LHCN-M2 (cell line): ENCODE data around the gene PACC1. TPM values are rescaled to one million over a fixed set of nuclear protein-coding genes. Genes with fewer than 3 reads are reported as not detected.

ENCODE experiments used
- DNase-seq: peaks from one replicate; pipeline ENCODE4 v3.0.0-alpha.2; 2012; ENCODE audit warnings: low read depth
- polyA plus RNA-seq: library from polyadenylated mRNA; unstranded; fragments of >200 nt; gene quantifications from one replicate; pipeline ENCODE4 v1.2.1, GENCODE V29; 2012; ENCODE audit warnings: missing spikeins
- total RNA-seq: library from RNA; depleted of rRNA; stranded (reverse); fragments of >200 nt; gene quantifications from 2 replicates; pipeline ENCODE4 v1.2.3, GENCODE V29; 2014; rRNA removed

The PACC1 gene
- total RNA-seq, result 8.7 and 10.7 TPM in 2 replicates
- polyA plus RNA-seq, result 4.7 TPM

DNA sequence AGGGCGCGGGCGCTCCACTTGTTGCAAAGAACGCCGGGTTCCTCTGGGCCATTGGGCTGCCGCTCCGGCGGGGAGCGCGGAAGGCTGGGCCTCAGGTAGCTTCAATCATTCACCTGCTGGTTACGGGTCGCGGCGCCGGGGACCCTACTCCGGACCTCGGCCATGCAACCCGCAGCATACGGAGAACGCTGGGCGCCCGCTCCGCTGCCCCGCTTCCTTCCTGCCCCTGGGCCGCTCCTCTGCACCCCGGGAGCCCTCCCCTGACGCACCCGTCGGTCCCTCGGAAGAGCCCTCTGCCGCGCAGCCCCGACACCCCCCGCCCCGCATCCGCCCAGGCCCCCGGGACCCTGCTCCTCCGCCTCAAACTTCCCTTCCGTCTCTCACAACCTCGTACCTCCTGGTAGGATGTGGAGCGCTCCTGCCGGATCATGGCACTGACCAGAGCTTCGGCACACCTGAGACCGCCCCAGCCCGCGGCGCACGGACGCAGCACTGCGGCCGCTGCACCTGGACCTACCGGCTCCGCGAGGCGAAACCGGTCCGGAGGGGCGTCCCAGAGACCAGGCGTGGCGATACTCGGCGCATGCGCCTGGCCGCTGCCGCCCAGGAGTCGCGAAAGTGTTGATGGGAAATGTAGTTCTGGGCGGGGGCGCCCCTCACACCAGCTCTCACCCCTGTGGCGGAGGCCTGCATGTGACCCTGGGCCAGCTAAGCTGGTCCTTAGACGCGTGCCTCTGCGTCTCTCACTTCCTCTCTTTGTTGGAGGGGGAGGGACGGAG is at the start of gene PACC1:
PACC1 (minus strand) TSS at position 559 of the 779 bp plus-strand sequence; CDS start at position 430, 129 bp downstream.
- peak; percentile 81 for DNase-seq

DNA sequence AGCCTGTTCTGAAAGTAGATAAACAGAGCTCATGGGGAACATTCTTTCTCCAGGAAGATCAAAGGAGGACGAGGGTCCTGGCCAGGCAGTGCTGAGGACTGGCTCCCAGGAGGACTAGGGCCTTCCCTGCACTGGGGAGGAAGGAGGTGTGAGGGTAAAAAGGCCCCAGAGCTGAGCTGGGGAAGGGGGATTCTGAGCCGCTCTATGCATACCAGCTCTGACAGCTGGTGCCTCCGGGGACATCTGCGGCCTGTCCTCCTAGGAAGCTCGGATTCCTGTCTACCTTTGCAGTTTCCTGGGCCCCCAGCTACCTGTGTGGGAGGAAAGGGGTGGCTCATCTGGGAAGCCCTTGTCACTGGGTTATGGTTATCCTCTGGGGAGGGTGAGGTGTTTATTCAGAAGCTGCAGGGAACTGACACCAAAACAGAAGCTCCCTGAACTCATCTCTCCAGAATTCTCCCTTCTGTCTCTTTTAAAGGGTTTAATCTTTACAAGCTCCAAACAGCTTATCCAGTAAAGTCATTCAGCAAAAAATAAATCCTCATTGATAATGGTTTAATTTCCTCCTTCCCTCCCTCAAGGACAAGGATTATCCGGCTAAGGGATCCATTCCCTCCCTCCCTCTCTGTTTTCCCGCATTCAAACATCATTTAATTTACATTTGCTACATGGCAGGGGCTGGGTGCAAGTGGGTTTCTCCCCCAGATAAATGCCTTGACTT is 49.0 kb upstream of the PACC1 start:
- DNase-seq, result no peak

DNA sequence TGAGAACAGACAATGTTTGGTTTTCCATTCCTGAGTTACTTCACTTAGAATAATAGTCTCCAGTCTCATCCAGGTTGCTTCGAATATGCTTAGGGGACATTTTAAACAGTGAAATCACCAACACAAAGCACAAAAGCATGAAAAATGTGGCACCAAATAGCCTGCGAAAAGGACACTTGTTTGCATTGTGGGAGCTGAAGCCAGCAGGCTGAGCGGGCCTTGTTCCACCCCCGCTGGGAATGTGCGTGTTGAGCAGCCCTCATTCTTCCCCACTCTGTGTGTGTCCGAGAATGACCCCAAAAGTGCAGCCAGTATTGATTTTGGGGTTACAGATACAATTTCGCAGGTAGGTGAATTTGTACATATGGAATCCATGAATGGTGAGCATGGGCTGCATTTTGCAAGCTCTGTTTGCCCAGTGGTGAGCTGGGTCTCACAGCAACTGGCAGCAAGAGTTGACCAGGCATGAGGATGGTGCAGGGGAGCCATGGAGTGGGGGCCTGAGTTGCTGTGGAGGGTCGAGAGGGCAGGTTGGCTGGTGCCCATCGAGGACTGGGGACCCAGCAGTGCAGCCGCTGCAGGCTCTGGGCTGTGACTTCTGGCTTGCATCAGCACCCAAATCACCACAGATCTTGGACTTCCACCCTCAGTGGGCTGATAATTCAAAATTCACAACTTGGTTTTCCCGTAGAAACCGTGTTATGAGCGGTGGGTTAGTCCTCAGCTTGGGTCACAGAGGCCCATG is 47.4 kb upstream of the PACC1 start:
- DNase-seq, result no peak

DNA sequence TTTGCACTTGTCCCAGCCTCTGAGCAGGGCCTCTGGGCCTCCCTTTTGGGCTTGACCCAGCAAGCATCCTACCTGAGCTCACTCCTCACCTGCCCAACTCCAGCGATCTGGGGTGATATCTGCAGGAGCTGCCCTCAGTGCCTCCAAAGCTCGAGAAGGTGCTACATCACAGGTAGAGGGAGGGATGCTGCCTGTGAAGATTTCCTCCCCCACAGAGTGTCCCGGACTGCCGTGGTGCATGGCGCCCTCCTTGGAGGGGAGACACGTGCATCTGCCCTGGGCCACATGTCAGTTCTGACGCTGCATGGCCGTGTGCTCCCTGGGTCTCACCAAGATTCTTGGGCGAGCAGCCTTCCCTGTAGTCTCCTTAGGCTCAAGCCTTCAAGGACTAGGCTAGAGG is 45.7 kb upstream of the PACC1 start:
- no peak for DNase-seq

DNA sequence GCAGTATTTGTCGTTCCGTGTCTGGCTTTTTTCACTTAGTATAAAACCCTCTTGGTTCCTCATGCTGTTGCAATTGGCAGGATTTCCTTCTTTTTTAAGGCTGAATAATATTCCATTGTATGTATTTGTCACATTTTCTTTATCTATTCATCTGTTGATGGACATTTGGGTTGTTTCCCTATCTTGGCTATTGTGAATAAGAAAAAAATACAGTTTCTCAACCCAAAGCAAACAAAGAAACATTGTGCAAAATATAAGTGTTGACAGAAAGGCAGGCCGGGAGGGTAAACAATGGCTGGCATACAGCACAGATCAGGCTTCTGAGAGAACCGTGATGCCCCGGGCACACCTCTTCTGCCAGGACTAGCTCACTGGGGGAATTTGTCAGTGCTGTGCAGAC is 45.0 kb upstream of the PACC1 start:
- no peak for DNase-seq

DNA sequence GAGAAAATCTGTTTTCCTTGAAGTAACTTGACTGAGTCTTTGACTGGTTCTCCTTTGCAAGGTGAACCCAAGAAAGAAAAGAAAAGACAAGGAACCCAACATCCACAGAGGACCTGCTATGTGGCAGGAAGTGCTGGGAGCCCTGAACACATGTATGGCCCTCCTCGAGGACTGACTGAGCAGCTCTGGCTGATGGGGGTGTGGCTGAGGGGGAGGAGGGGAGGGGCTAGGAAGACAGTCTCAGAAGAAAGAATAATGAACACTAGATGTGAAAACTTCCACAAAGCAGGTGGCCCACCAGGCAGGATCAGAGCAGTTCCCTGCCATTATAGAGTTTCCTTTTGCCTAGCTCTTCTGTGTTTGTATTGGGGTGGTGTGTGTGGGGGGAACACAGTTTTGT is 44.1 kb upstream of the PACC1 start:
- DNase-seq, result no peak

DNA sequence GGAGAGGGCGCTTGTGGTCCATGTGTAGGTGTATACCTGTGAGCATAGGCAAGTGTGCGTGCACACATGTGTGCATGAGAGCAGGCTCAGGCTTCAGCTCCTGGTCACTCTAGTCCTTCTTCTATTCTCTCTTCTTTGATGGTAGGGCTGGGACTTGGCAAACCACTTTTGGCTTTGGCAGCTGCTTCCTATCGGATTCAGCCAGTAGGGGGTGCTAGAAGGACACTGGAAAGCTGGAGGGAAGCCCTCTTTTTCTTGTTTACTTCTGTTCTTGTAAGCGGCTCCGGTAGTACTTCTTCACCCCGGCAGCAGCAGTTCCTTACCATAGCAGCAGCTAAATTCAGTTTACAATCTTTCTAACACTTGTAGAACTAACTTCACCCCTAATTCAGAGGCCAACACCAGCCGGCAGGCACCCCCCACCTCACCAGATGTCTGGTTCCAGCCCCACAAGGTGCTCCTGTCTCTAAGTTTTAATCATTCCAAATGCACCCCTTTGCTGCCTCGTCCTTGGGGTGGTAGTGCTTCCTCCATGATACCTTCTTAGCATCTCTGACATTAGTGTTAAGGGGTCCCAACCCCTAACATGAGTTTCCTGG is 43.2 kb upstream of the PACC1 start:
- peak; percentile 62 for DNase-seq

DNA sequence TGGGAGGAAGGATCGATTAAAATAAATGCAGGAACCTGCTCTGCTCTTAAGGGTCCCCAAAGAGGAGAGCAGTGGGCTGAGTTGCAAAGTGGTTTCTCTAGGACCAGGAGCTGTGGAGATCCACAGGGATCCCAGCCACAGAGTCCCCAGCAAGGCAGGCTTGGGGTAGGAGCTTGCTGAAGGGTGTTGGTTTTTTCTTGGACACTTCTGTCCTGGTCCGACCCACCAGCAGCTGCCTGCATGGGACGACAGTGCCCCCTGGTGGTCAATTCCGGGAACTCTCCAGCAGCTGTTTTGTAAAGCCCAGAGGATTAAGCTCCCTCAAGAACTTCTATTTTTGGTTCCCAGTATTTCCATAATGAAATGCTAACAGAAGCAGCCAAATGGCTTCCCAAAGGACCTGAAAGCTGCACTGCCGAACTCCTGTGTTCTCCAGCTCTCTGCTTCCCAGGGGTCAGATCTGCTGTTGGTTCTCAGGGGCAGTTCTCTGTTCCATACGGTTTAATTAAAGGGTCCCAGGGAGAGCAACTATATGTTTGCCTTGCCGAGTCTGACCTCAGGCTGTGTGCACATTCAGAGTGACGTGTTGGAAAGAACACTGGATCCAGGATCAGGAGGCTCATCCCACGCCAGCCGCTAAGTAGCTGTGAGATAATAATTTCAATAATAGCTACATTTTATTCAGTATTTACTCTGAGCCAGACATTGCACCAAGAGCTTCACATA is 41.3 kb upstream of the PACC1 start:
- peak; percentile 86 for DNase-seq

DNA sequence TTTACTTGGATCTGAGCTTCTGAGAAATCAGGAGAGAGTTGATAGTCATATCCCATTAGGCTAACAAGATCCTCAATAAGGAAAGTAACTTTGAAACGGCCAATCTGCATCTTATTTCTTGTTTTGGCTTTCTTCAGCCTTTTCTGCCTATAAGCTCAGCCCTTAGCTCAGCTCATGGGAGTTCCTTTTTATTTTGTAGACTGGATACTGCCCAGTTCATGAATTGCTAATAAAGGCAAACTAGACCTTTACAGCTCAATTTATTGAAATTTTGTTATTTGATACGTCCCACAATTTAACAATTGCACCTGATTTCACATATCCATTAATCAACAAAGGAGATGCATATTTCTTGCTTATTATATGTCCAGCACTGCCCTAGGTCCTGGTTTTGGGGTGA is 40.7 kb upstream of the PACC1 start:
- no peak for DNase-seq

DNA sequence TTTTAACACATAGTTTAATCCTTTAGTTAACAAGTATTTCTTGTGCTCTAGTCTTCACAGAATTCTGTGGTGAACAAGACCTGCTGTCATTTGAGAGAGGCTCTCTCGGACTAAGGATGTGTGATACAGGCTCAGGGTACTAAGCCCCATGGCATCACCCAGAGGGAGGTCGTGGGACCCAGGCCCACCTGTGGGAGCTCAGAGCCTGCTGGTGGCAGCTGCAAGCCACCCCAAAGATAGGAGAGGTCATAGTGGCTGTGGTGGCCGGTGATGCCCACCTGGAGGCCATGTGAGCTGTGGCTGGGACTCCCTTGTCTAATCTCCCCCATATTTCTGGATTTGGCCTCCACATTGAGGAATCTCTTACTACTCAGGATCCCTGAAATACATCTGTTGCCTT is 40.1 kb upstream of the PACC1 start:
- DNase-seq, result no peak

DNA sequence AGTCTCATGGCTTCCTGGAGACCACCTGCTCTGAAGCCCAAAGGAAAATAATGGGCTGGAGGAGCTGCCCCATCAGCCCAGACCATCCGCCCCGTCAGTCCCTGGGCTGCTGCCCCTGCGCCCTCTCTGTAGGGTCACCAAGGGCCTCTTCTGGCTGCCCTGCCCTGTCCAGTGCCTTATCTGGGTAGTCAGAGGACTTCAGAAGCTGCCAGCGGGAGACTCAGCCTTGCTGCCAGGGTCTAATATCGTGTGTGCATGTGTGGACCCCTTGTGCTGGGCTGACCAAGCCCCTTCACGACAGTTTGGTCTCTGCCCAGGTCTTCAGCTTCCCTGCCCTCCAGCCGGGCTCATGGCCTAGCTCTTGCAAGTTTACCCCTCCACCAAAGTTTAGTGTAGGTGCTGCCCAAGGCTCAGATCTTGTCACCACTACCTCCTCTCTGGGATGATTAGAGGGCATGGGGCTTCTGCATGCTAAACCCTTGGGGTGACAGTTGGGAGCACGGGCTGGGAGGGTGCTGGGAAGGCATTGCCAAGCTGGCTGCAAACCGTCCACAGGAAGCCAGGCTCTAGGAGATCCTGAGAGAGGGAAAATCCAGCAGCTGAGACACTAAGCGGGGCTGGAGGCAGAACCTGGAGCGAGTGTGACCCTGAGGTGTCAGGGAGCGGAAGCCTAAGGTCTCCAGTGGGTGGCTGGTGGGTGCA is 38.6 kb upstream of the PACC1 start:
- no peak for DNase-seq

DNA sequence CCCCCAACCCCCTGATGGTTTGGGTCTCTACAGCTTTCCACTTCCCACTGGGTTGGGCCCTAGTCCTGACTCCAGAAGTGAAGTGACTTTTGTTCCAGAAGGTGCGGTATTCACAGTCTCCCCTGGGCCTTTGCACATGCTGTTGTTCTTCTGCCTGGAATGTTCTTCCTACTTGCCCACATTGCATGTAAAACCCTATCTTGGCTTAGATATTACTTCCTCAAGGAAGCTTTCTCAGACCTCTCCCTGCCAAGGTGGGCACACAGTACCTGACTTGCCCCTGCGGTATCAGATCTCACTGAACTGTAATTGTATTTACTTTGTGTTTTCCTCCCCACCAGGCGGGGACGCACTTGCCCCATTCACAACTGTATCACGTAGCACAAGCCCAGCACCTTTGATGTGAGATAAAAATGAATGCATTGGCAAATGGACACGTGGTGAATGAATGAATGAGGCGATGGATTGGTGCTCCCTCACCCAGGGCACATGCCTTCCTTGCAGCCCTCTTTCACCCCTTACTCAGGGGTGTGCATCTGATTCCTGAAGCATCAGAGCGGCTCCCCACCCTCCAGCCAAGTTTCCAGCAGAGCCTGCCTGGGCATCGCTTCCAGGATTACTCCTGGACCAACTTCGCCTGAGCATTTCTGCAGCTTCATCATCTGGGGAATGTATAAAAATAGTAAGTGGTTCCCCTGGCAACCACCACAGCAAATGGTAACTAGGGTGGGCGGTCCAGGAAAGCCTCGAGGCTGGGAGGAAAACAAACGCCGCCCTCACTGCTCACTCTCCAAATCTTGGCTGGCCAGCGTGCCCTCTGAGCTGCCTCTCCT is 37.9 kb upstream of the PACC1 start:
- DNase-seq, result peak; percentile 72

DNA sequence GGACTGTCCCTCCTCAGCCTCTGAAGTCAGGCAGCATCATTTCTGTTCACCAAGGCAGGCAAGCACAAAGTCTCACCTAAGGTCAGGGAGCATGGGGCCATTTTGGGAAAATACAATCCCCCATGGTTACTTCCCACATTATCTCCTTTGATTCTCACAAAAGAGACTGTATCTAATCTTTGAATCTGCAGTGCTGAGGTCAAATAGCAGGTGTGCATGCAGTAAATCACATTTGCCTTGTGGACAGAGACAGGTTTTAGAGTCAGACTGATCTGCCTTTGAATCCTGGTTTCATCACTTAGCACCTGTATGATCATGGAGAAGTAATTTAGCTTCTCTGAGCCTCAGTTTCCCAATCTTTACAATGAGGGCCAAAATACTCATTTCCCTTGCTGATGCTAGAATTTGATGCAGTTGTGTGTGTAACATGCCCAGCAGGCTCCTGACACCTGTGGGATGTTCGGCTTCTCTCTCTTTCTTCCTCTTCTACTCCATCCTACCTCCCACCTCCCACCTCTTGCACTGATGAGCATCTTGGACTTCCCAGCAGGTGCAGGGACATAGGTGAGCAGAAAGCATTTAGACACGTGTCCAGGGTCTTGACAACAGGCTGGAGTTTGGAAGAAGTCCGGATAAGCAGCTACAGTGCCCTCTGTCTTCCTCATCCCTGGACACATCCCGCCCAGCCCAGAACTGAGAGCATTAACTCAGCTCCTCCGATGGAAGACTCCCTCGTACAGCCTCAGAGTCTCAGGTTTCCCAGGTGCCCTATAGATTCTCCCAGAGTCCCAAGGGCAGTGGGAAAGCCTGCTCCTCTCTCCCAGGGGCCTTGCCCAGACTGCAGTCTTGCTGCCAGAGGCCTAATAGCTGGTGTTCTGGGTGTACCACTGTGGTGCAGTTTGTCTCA is 37.0 kb upstream of the PACC1 start:
- no peak for DNase-seq

DNA sequence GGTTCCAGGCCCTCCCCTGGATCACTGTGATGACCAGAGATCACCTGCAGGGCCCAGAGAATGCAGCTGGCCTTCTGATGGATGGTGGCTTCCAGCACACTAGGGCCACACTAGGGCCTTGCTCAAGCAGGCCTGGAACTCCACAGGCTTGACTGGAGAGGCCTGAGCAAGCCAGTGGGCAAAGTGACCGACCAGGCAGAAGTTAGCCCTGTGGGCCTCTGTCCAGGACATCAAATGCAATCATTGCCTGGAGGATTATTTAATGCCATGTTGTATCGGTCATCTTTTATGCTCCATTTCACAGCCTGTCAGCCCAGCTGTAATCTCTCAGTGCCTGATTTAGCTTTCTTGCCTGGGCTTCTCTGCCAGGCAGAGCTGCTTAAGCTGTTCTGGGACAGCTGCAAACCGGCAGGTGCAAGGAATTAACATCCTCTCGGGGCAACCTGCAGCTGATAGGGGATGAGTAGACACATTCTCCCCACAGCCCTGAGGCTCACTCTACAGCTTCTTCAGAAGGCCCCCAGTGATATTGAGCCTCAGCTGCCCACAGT is 35.7 kb upstream of the PACC1 start:
- peak; percentile 72 for DNase-seq

DNA sequence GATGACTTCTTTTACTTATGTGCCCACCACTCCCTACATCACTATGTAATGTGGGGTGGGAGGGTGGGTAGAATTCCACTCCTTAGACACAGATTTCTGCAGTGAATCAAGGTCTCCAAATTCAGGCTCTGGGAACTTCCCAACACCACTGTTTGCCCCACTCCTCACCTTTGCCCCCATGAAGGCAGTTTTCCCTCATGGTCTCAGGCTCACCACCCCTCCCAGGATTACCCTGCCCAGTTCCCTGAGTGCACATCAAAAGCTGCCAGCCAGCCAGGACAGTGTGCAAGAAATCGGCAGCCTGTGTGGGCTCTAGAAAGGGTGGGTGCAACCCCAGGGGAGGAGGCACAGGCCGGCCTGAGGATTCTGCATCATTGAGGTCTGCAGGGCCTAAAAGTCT is 32.8 kb upstream of the PACC1 start:
- no peak for DNase-seq

DNA sequence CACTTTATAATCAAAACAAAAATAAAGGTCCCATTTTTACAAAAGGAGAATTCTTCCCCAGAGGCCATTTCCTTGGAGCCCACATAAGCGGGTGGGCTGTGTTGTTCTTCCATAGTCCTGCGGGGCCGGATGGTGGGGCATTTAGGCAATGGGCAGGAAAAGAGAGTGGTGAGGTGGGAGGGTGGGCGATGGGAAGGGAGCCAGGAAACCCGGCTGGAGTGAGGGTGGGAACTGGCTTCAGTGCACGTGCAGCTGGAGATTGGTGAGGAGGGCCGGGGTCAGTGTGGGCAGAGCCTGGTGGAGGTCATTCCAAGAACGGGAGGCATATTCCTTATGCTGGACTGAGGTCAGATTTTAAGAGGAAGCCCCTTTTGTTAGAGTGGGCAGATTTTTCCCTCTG is 31.6 kb upstream of the PACC1 start:
- no peak for DNase-seq

DNA sequence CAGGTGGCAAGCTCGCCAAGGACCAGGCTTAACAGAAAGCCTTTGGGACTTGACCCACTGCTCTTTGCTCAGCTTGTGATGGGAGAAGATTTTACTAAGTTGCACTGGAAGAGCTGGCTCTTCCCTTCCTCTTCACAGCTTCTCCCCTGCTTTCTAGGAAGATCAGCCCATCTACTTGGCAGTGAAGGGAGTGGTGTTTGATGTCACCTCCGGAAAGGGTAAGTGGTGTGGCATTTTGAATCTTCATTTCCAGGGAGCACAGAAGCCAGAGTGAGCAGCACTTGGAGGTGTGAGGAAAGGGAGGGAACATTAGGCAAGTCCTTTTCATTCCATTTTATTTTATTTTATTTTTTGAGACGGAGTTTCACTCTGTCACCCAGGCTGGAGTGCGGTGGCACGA is 27.7 kb upstream of the PACC1 start:
- DNase-seq, result no peak

DNA sequence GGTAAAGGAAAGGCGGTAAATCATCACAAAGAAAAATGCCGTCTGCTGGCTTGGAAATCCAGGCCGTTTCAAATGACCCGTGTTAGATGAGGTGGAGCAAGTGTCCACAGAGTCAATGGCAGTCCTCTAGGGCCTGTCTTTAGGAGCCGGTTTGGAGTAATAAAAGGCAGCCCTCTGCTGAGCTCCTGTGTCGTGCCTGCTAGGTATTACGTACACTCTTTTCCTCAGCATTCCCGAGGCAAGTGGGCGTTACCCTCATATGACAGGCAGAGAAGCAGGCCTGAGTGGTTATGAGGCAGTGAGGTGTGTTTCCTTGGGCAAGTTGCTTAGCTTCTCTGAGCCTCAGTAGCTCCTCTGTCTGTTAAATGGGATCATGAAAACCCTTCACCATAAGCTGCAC is 25.7 kb upstream of the PACC1 start:
- DNase-seq, result no peak
